CD4-positive, alpha-beta memory T cell (primary cell): Measurements from ENCODE around the gene ANXA8L1. TPM values are rescaled to one million over a fixed set of nuclear protein-coding genes. Genes with fewer than 3 reads are reported as not detected.
A peak's percentile ranks its signal among the peaks of the same experiment; 100 is the strongest.
"Not testable (repeated sequence)": the region's sequence is repeated elsewhere in the genome, so short reads cannot be mapped to it uniquely, and the experiment has no call there.

Experiments used
- CTCF ChIA-PET: fragments of 350-600 bp; sonication (Branson Sonifier 250); formaldehyde crosslinking; loops from one replicate; lab custom pipeline; 2021; ENCODE audit warnings: inconsistent platforms; ENCODE audit not compliant: partially characterized antibody; lab: Charles Lee
- POLR2A ChIA-PET: fragments of 350-600 bp; sonication (Branson Sonifier 250); formaldehyde crosslinking; loops from one replicate; lab custom pipeline; 2021; ENCODE audit not compliant: partially characterized antibody; lab: Charles Lee
- DNase-seq, 5 donors: peaks; one replicate each; pipeline versions ENCODE4 v3.0.0 to v3.0.0-alpha.2; 2020 to 2022; ENCODE audit warnings: mixed read lengths in 1 of 5
- H3K27ac ChIP-seq: one replicate; pipeline ENCODE4 v1.7.0; 2013; ENCODE audit warnings: low read depth, low read length
- H3K27me3 ChIP-seq: 2 replicates; pipeline ENCODE4 v1.7.0; 2013; ENCODE audit warnings: mild to moderate bottlenecking, low read length, moderate library complexity; ENCODE audit not compliant: insufficient read depth
- H3K36me3 ChIP-seq: 2 replicates; pipeline ENCODE4 v1.7.0; 2013; ENCODE audit warnings: mild to moderate bottlenecking, low read length, moderate library complexity; ENCODE audit not compliant: insufficient read depth
- H3K4me1 ChIP-seq: 2 replicates; pipeline ENCODE4 v1.7.0; 2013; ENCODE audit warnings: mild to moderate bottlenecking, low read length, moderate library complexity; ENCODE audit not compliant: insufficient read depth
- H3K4me3 ChIP-seq, 2 donors: one replicate each; pipeline ENCODE4 v1.7.0; 2013; ENCODE audit warnings: low read length in 2 of 2, mild to moderate bottlenecking in 1 of 2
- H3K9me3 ChIP-seq, 2 donors: one replicate each; pipeline ENCODE4 v1.7.0; 2013; ENCODE audit warnings: low read length in 2 of 2, control low read depth in 1 of 2; ENCODE audit not compliant: control insufficient read depth in 1 of 2
- H3K27ac Mint-ChIP-seq, 7 donors: one replicate each; pipeline ENCODE4 v1.8.0; 2020 to 2021; ENCODE audit warnings: mixed read lengths in 7 of 7, mild to moderate bottlenecking in 6 of 7, inconsistent platforms in 3 of 7, moderate library complexity in 3 of 7
- H3K27me3 Mint-ChIP-seq, 2 donors: one replicate each; pipeline ENCODE4 v1.8.0; 2020 to 2021; ENCODE audit warnings: mixed read lengths in 2 of 2
- H3K36me3 Mint-ChIP-seq, 2 donors: one replicate each; pipeline ENCODE4 v1.8.0; 2020 to 2021; ENCODE audit warnings: mixed read lengths in 2 of 2, inconsistent platforms in 1 of 2, mild to moderate bottlenecking in 1 of 2
- H3K4me1 Mint-ChIP-seq, 4 donors: one replicate each; pipeline ENCODE4 v1.8.0; 2020 to 2021; ENCODE audit warnings: mixed read lengths in 4 of 4, mild to moderate bottlenecking in 1 of 4
- H3K4me3 Mint-ChIP-seq, 8 donors: one replicate each; pipeline ENCODE4 v1.8.0; 2020 to 2021; ENCODE audit warnings: mixed read lengths in 8 of 8, mild to moderate bottlenecking in 7 of 8, moderate library complexity in 6 of 8, inconsistent platforms in 3 of 8
- H3K9me3 Mint-ChIP-seq, 8 donors: one replicate each; pipeline ENCODE4 v1.8.0; 2020 to 2021; ENCODE audit warnings: mixed read lengths in 8 of 8, mild to moderate bottlenecking in 5 of 8, inconsistent platforms in 3 of 8, moderate library complexity in 1 of 8
- intact Hi-C: fragments of 100-400 bp; cut with micrococcal nuclease; formaldehyde crosslinking; loops from one replicate; pipeline ENCODE4 v1.15.1; 2023
- polyA plus RNA-seq, 2 donors: library from polyadenylated mRNA; unstranded; fragments of 300-500 nt; fragmentation: Illumina TruSeq; gene quantifications; one replicate each; pipeline ENCODE4 v1.2.3, GENCODE V29; 2021
- total RNA-seq, 2 experiments: library from RNA; stranded (reverse); gene quantifications; one replicate each; pipeline ENCODE4 v1.2.3, GENCODE V29; 2021

Gene ANXA8L1
- total RNA-seq (not detected), polyA plus RNA-seq (not detected)

- H3K4me3 ChIP-seq, CTCF ChIA-PET, DNase-seq, H3K4me1 ChIP-seq, H3K27ac Mint-ChIP-seq, H3K27me3 Mint-ChIP-seq, H3K4me1 Mint-ChIP-seq, H3K27ac ChIP-seq, POLR2A ChIA-PET, intact Hi-C loops, H3K36me3 Mint-ChIP-seq, H3K27me3 ChIP-seq, H3K4me3 Mint-ChIP-seq, H3K36me3 ChIP-seq, H3K9me3 Mint-ChIP-seq, H3K9me3 ChIP-seq: not testable (repeated sequence)
Measured at GRCh38 chr10:46375406-46375805, at the start of gene ANXA8L1. Gene ANXA8L1, plus strand, starts transcription at chr10:46375776. Its CDS starts 76 bp downstream, at chr10:46375852.

- H3K36me3 ChIP-seq, result no peaks in the 10 kb centered on the region
- no peak overlapping the region for H3K27ac ChIP-seq
- no peaks in the 10 kb centered on the region for H3K36me3 Mint-ChIP-seq
- no peak overlapping the region for H3K4me3 Mint-ChIP-seq
- no peaks in the 10 kb centered on the region for H3K9me3 Mint-ChIP-seq
- intact Hi-C loops, result loop anchor here (5.0 kb wide), 1 partner anchor 59 kb away; no protein-coding TSS in a partner anchor
- H3K4me1 ChIP-seq, result no peaks in the 10 kb centered on the region
- no peaks in the 10 kb centered on the region for H3K4me1 Mint-ChIP-seq
- H3K9me3 ChIP-seq, result no peaks in the 10 kb centered on the region
- H3K4me3 ChIP-seq, result no peak overlapping the region
- DNase-seq, result no peak
- no peaks in the 10 kb centered on the region for H3K27me3 Mint-ChIP-seq
- ChIA-PET CTCF (interaction anchor here (1.0 to 1.6 kb wide), 5 partner anchors 9 to 297 kb away, joined by 3 to 9 read pairs (median 3); no protein-coding TSS in a partner anchor), POLR2A (no interaction called here)
- no peaks in the 10 kb centered on the region for H3K27me3 ChIP-seq
- H3K27ac Mint-ChIP-seq, result no peak overlapping the region
Measured at GRCh38 chr10:46326066-46326465, 49.5 kb upstream of the ANXA8L1 start.

- ChIA-PET CTCF (no interaction called here), POLR2A (no interaction called here)
- Mint-ChIP-seq H3K27ac (peak overlapping the region in 1 of 7 donors; percentile 14), H3K27me3 (no peaks in the 10 kb centered on the region), H3K9me3 (no peaks in the 10 kb centered on the region), H3K4me3 (no peak overlapping the region), H3K4me1 (no peaks in the 10 kb centered on the region), H3K36me3 (no peaks in the 10 kb centered on the region)
- no peaks in the 10 kb centered on the region for H3K36me3 ChIP-seq
- no peaks in the 10 kb centered on the region for H3K9me3 ChIP-seq
- H3K27ac ChIP-seq, result no peak overlapping the region
- DNase-seq, result no peak
- no peak overlapping the region for H3K4me3 ChIP-seq
- intact Hi-C loops, result loop anchor here (5.0 kb wide), 1 partner anchor 60 kb away; no protein-coding TSS in a partner anchor
- H3K27me3 ChIP-seq, result no peaks in the 10 kb centered on the region
- H3K4me1 ChIP-seq, result no peaks in the 10 kb centered on the region
Measured at GRCh38 chr10:46326971-46327370, 48.6 kb upstream of the ANXA8L1 start.

- no peak for DNase-seq
- Mint-ChIP-seq H3K27me3 (no peaks in the 10 kb centered on the region), H3K9me3 (no peaks in the 10 kb centered on the region), H3K27ac (no peak overlapping the region), H3K4me1 (no peaks in the 10 kb centered on the region), H3K36me3 (no peaks in the 10 kb centered on the region), H3K4me3 (no peak overlapping the region)
- ChIA-PET POLR2A (no interaction called here), CTCF (no interaction called here)
- Histone ChIP-seq H3K27me3 (no peaks in the 10 kb centered on the region), H3K36me3 (no peaks in the 10 kb centered on the region), H3K4me3 (no peak overlapping the region), H3K4me1 (no peaks in the 10 kb centered on the region), H3K27ac (no peak overlapping the region), H3K9me3 (no peaks in the 10 kb centered on the region)
- intact Hi-C loops, result loop anchor here (5.0 kb wide), 1 partner anchor 60 kb away; no protein-coding TSS in a partner anchor
Measured at GRCh38 chr10:46327685-46328084, 47.9 kb upstream of the ANXA8L1 start.

- intact Hi-C loops, result loop anchor here (5.0 kb wide), 1 partner anchor 62 kb away; no protein-coding TSS in a partner anchor
- Histone ChIP-seq H3K4me1 (no peaks in the 10 kb centered on the region), H3K27me3 (no peaks in the 10 kb centered on the region), H3K36me3 (no peaks in the 10 kb centered on the region), H3K27ac (no peak overlapping the region), H3K4me3 (no peak overlapping the region), H3K9me3 (no peaks in the 10 kb centered on the region)
- Mint-ChIP-seq H3K4me3 (no peak overlapping the region), H3K36me3 (no peaks in the 10 kb centered on the region), H3K4me1 (no peaks in the 10 kb centered on the region), H3K9me3 (no peaks in the 10 kb centered on the region), H3K27ac (peak overlapping the region in 1 of 7 donors; percentile 6), H3K27me3 (no peaks in the 10 kb centered on the region)
- DNase-seq, result no peak
- CTCF ChIA-PET, result no interaction called here
- POLR2A ChIA-PET, result no interaction called here
Measured at GRCh38 chr10:46328853-46329689, 46.5 kb upstream of the ANXA8L1 start.

- CTCF ChIA-PET, result no interaction called here
- Histone ChIP-seq H3K27me3 (no peaks in the 10 kb centered on the region), H3K4me1 (no peaks in the 10 kb centered on the region), H3K9me3 (no peaks in the 10 kb centered on the region), H3K4me3 (no peak overlapping the region), H3K36me3 (no peaks in the 10 kb centered on the region), H3K27ac (no peak overlapping the region)
- Mint-ChIP-seq H3K4me3 (no peak overlapping the region), H3K4me1 (no peaks in the 10 kb centered on the region), H3K27ac (no peak overlapping the region), H3K36me3 (no peaks in the 10 kb centered on the region), H3K9me3 (no peaks in the 10 kb centered on the region), H3K27me3 (no peaks in the 10 kb centered on the region)
- peak in 1 of 5 donors; percentile 19 for DNase-seq
- intact Hi-C loops, result loop anchor here (5.0 kb wide), 1 partner anchor 62 kb away; no protein-coding TSS in a partner anchor
- POLR2A ChIA-PET, result no interaction called here
Measured at GRCh38 chr10:46329690-46330016, 45.9 kb upstream of the ANXA8L1 start.

- Histone ChIP-seq H3K9me3 (no peaks in the 10 kb centered on the region), H3K4me3 (no peak overlapping the region), H3K36me3 (no peaks in the 10 kb centered on the region), H3K4me1 (no peaks in the 10 kb centered on the region), H3K27me3 (no peaks in the 10 kb centered on the region), H3K27ac (no peak overlapping the region)
- intact Hi-C loops, result no loop called here
- Mint-ChIP-seq H3K27ac (no peak overlapping the region), H3K4me1 (no peaks in the 10 kb centered on the region), H3K9me3 (no peaks in the 10 kb centered on the region), H3K4me3 (no peak overlapping the region), H3K27me3 (no peaks in the 10 kb centered on the region), H3K36me3 (no peaks in the 10 kb centered on the region)
- no peak for DNase-seq
- CTCF ChIA-PET, result no interaction called here
- POLR2A ChIA-PET, result no interaction called here
Measured at GRCh38 chr10:46330894-46331293, 44.7 kb upstream of the ANXA8L1 start.
